ENCODE data around the gene GREM2.
A peak's percentile ranks its signal among the peaks of the same experiment; 100 is the strongest.

The GREM2 gene

DNA sequence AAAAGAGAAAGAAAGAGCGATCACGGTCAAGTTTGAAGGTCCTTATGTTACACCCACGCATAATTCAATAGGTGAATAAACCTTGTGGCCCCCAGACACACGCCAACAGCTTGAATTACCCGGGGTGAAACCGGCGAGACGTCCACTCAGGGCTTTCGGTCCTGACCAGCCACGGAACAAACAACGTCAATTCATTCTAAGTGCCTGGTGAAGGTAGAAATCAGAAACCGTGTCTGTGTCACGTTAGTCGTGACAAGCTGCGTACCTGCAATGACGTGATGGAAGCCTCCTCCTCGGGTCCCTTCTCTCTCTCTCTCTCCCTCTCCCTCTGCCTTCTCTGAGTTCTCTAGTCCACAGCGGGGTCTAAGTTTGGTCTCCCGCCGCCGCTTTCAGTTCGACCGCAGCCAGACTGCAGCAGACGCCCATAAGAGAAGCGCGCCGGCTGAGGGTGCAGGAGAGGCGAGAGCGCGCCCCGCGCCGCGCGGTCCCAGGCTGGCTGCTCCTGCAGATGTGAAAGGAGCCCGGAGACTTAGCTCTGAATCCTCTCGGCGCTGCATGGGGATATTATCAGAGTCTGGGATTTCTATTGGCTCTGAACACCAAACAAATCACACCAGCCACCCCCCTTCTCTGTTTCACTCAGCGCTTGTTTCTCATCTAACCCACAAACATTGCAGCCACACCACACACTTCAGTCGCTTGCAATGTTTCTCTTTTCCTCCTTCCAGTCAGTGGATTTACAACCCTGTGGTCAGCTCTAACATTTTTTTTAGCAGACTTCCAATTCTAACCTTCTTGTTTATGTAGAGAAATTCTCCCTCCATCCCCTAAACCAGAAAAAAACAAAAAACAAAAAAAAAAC, at the start of gene GREM2:
TSS of gene GREM2 (minus strand) at position 537 of the 862 bp plus-strand sequence. CDS start 118,680 bp downstream, outside the sequence.
- H3K4me3 ChIP-seq (replicated peaks in 1 of 2; ENCODE audit: low read depth in 2 of 2, low read length in 2 of 2), result peak within 1 kb of the TSS; percentile 50 to 58
- TF ChIP-seq, protein P1, sequence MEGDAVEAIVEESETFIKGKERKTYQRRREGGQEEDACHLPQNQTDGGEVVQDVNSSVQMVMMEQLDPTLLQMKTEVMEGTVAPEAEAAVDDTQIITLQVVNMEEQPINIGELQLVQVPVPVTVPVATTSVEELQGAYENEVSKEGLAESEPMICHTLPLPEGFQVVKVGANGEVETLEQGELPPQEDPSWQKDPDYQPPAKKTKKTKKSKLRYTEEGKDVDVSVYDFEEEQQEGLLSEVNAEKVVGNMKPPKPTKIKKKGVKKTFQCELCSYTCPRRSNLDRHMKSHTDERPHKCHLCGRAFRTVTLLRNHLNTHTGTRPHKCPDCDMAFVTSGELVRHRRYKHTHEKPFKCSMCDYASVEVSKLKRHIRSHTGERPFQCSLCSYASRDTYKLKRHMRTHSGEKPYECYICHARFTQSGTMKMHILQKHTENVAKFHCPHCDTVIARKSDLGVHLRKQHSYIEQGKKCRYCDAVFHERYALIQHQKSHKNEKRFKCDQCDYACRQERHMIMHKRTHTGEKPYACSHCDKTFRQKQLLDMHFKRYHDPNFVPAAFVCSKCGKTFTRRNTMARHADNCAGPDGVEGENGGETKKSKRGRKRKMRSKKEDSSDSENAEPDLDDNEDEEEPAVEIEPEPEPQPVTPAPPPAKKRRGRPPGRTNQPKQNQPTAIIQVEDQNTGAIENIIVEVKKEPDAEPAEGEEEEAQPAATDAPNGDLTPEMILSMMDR (IDR thresholded peaks at IDR 0.05; ENCODE audit: low read depth, low read length), result no peak
- peak; percentile 45 to 64 for DNase-seq (ENCODE audit: low read depth in 2 of 2)

DNA sequence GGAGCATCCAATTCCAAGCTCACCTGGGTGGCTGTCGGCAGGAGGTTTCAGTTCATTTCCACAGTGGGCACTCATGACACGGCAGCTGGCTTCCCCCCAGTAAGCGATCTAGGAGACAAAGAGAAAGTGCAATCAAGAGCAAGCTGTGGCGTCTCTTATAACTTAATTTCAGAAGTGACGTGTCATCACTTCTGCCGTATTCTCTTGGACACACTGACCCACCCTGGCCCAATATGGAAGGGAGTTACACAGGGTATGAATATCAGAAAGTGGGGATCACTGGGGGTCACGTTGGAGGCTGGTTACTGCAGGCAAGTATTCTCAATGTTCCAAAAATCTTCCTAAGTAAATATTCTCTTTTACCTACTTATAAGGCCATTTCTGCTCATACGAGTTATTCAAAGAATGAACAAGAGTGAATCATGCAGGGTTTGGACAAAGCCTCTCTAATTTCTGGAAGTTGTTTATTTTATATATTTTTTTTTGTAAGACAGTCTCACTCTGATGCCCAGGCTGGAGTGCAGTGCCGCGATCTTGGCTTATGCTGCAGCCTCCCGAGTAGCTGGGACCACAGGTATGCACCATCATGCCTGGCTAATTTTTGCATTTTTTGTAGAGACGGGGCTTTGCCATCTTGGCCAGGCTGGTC, 46.5 kb upstream of the GREM2 start:
- peak in 1 of 2 donors; percentile 8 for DNase-seq (ENCODE audit: low read depth in 2 of 2)

DNA sequence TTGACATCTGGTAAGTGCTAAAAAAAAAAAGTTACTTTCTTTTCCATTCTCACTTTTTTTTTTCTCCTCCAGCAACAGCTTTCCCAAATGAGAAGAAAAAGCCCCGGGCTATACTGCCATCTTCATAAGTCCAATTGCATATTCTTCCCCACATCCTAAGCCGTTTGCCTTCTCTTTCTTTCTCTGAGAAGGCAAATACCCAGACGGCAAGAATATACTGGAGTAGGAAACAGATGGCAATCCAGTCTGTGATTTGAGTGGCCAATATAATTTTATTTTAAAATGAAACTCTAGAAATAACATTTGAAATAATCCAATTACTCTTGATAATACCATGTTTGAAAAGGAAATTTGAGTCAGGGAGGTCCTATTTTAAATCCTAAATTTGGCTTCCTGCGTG, 44.6 kb upstream of the GREM2 start:
- no peak for DNase-seq (ENCODE audit: low read depth in 2 of 2)
- TF ChIP-seq, protein P1 (IDR thresholded peaks at IDR 0.05; ENCODE audit: low read depth, low read length), result no peak
- no peak overlapping the region for H3K4me3 ChIP-seq (replicated peaks in 1 of 2; ENCODE audit: low read depth in 2 of 2, low read length in 2 of 2)

More for the DNA sequence above, 46.5 kb upstream of the GREM2 start:
- H3K4me3 ChIP-seq (replicated peaks in 1 of 2; ENCODE audit: low read depth in 2 of 2, low read length in 2 of 2), result no peak overlapping the region
- TF ChIP-seq, protein P1 (IDR thresholded peaks at IDR 0.05; ENCODE audit: low read depth, low read length), result no peak

DNA sequence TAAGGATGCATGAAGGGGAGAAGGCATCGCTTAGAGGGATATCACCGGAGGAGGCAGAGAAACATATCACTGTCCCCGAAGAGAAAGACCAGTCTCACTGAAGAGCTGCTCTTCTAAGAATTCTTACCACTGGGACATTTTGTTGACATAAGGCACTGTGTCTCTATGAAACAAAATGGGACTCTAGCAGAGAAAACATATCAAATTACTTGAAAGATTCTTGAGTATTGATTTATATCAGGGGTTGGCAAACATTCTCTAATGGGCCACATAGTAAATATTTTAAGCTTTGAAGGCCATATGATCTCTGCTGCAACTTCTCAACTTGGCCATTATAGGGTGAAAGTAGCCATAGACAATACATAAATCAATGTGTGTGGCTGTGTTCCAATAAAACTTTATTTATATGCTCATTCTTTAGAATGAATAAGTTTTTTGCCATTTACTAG, 41.0 kb upstream of the GREM2 start:
- TF ChIP-seq, protein P1 (IDR thresholded peaks at IDR 0.05; ENCODE audit: low read depth, low read length), result no peak
- H3K4me3 ChIP-seq (replicated peaks in 1 of 2; ENCODE audit: low read depth in 2 of 2, low read length in 2 of 2), result no peak overlapping the region
- DNase-seq (ENCODE audit: low read depth in 2 of 2), result no peak

DNA sequence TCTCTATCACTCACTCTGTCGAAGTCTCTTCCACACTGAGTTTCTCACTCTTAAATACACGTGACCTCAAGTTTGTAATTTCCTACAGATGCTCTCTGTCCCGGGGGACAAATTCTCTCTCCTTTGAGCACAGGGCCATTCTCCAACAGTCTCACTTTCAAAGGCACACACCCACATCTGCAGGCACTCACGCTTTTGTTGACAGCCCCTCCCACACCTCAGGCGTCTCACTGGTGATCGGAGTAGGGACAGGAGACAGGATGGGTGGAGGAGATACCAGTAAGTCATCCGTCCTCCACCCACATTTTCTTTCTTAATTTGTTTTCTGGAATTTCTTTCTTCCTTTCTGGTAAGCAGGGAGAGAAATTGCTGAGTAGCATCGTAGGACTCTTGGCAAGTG, 40.6 kb upstream of the GREM2 start:
- DNase-seq (ENCODE audit: low read depth in 2 of 2), result no peak
- H3K4me3 ChIP-seq (replicated peaks in 1 of 2; ENCODE audit: low read depth in 2 of 2, low read length in 2 of 2), result no peak overlapping the region
- TF ChIP-seq, protein P1 (IDR thresholded peaks at IDR 0.05; ENCODE audit: low read depth, low read length), result no peak

DNA sequence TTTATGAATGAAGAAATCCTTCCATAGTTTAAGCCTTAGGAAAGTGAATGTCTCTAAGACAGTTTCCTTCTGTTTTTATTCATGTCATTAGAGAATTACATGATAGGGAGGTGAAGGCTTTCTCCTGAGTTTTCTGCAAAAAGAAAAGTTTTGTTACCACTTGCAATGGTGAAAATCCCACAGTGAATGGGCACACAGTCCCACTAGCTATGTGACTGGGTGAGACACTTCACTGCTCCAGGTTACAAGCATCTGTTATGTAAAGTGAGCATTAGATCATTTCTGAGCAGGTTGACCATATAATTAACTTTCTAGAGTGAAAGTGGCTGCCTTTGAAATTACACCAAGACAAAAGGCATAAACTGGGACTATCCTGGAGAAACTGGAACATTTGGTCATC, 38.9 kb upstream of the GREM2 start:
- H3K4me3 ChIP-seq (replicated peaks in 1 of 2; ENCODE audit: low read depth in 2 of 2, low read length in 2 of 2), result no peak overlapping the region
- no peak for DNase-seq (ENCODE audit: low read depth in 2 of 2)
- TF ChIP-seq, protein P1 (IDR thresholded peaks at IDR 0.05; ENCODE audit: low read depth, low read length), result no peak
